WTC11 (cell line): ENCODE results near the gene PRDM2. TPM values are rescaled to one million over a fixed set of nuclear protein-coding genes. Genes with fewer than 3 reads are reported as not detected.

Experiments
- ATAC-seq: fragments of 200-7000 bp; cut with Tn5 transposase; 2 replicates; pipeline ENCODE4 v1.10.0; 2021; ENCODE audit warnings: mild to moderate bottlenecking, moderate library complexity
- CTCF ChIA-PET: fragments of 300-600 bp; sonication (Branson Sonifier 250); formaldehyde crosslinking; loops from one replicate; lab custom pipeline; 2021; ENCODE audit warnings: antibody characterized with exemption; lab: Charles Lee
- POLR2A ChIA-PET: fragments of 350-600 bp; sonication (Branson Sonifier 250); formaldehyde crosslinking; loops from one replicate; lab custom pipeline; 2021; ENCODE audit warnings: antibody characterized with exemption; lab: Charles Lee
- DNase-seq: peaks from one replicate; pipeline ENCODE4 v3.0.0; 2021; ENCODE audit warnings: low spot score
- H3K27ac Mint-ChIP-seq: 2 replicates; pipeline ENCODE4 v1.8.0; 2021; ENCODE audit warnings: mixed read lengths
- H3K27me3 Mint-ChIP-seq: 2 replicates; pipeline ENCODE4 v1.8.0; 2021; ENCODE audit warnings: low read depth, mild to moderate bottlenecking, moderate library complexity, mixed read lengths
- H3K36me3 Mint-ChIP-seq: 2 replicates; pipeline ENCODE4 v1.8.0; 2021; ENCODE audit warnings: mixed read lengths
- H3K4me1 Mint-ChIP-seq: 2 replicates; pipeline ENCODE4 v1.8.0; 2022; ENCODE audit warnings: mixed read lengths
- H3K4me3 Mint-ChIP-seq: 2 replicates; pipeline ENCODE4 v1.8.0; 2021; ENCODE audit warnings: mild to moderate bottlenecking, moderate library complexity, mixed read lengths
- H3K9me3 Mint-ChIP-seq: 2 replicates; pipeline ENCODE4 v1.8.0; 2021; ENCODE audit warnings: mixed read lengths
- ESRRA ChIP-seq: sonication (generic); formaldehyde crosslinking; IDR thresholded peaks from 2 replicates; pipeline ENCODE4 v1.8.1; 2022; ENCODE audit warnings: mild to moderate bottlenecking, missing genetic modification reagents, borderline replicate concordance
- FOXJ3 ChIP-seq: sonication (generic); formaldehyde crosslinking; IDR thresholded peaks from 2 replicates; pipeline ENCODE4 v1.9.0; 2021; ENCODE audit warnings: missing genetic modification reagents, mild to moderate bottlenecking, borderline replicate concordance
- JAZF1 ChIP-seq: fragments of 250-450 bp; sonication (Bioruptor Pico); IDR thresholded peaks from 2 replicates; pipeline ENCODE4 v1.9.0; 2021; ENCODE audit warnings: moderate library complexity, mild to moderate bottlenecking, inconsistent platforms
- NR1H2 ChIP-seq: sonication (generic); formaldehyde crosslinking; IDR thresholded peaks from 2 replicates; pipeline ENCODE4 v1.9.0; 2021; ENCODE audit warnings: mild to moderate bottlenecking, moderate library complexity, missing genetic modification reagents
- RORB ChIP-seq: fragments of 250-450 bp; sonication (Bioruptor Pico); IDR thresholded peaks from 2 replicates; pipeline ENCODE4 v1.9.0; 2021; ENCODE audit warnings: mild to moderate bottlenecking
- SOX15 ChIP-seq: fragments of 250-450 bp; sonication (Bioruptor Pico); IDR thresholded peaks from 2 replicates; pipeline ENCODE4 v1.9.0; 2021; ENCODE audit warnings: mild to moderate bottlenecking
- TEAD1 ChIP-seq: sonication (generic); formaldehyde crosslinking; IDR thresholded peaks from 2 replicates; pipeline ENCODE4 v1.8.0; 2022; ENCODE audit warnings: mild to moderate bottlenecking, missing genetic modification reagents
- TEAD4 ChIP-seq: sonication (generic); formaldehyde crosslinking; IDR thresholded peaks from 2 replicates; pipeline ENCODE4 v1.8.0; 2022; ENCODE audit warnings: mild to moderate bottlenecking, missing genetic modification reagents
- ZNF121 ChIP-seq: sonication (generic); formaldehyde crosslinking; IDR thresholded peaks from 2 replicates; pipeline ENCODE4 v1.8.0; 2023; ENCODE audit warnings: missing genetic modification reagents
- ZNF263 ChIP-seq: sonication (generic); formaldehyde crosslinking; IDR thresholded peaks from 2 replicates; pipeline ENCODE4 v1.8.1; 2022; ENCODE audit warnings: low read depth, mild to moderate bottlenecking, moderate library complexity, missing genetic modification reagents
- ZNF423 ChIP-seq: fragments of 250-450 bp; sonication (Bioruptor Pico); IDR thresholded peaks from 2 replicates; pipeline ENCODE4 v2.1.2; 2022; ENCODE audit warnings: mild to moderate bottlenecking, moderate library complexity
- total RNA-seq: library from RNA; stranded (reverse); gene quantifications from 3 replicates; pipeline ENCODE4 v1.2.3, GENCODE V29; 2021
- TF ChIP-seq, protein P1 (sequence below): sonication (generic); formaldehyde crosslinking; IDR thresholded peaks from 2 replicates; pipeline ENCODE4 v1.8.1; 2022; ENCODE audit warnings: low read depth, mild to moderate bottlenecking, moderate library complexity, missing genetic modification reagents, borderline replicate concordance
- TF ChIP-seq, protein P2 (sequence below): sonication (generic); formaldehyde crosslinking; IDR thresholded peaks from 2 replicates; pipeline ENCODE4 v1.8.1; 2022; ENCODE audit warnings: mild to moderate bottlenecking, missing genetic modification reagents, moderate library complexity, borderline replicate concordance
- TF ChIP-seq, protein P3 (sequence below): fragments of 250-450 bp; sonication (Bioruptor Pico); conservative IDR thresholded peaks from 2 replicates; pipeline ENCODE4 v1.9.0; 2021; ENCODE audit warnings: mild to moderate bottlenecking

PRDM2 gene
- total RNA-seq, 1 experiment from 2014 or later = 25.0 TPM

DNA sequence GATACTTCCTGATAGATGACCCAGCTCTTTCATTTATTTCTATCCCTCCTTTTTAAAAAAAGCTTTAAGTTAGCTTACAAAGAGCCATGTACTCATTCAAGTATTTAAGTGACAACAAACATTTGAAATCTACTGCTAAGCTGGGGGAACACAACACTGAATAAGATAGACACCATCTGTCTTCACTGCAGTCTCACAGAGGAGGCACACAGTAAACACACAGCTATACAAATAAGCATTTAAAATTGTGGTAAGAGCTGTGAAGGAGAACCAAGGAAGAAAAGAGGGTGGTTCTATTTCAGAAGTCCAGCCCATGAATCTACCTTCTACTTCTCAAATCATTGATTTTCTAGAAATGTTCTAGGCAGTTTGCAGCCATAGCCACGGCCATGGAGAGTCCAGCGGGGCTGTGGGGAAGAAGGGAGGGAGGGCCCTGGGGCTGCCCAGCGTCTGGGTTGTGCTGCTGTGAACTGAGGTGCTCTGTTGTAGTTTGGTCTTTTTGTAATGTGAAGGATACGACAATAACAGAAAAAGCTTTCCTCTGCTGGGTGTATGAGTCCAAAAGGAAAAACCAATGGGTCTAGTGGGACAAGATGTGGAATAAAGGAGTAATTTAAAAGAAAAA, 28.2 kb downstream of the PRDM2 start:
- POLR2A ChIA-PET = no interaction called here
- H3K4me1 Mint-ChIP-seq = peaks cover 15% of the 10 kb centered on the region
- no peak overlapping the region for H3K27ac Mint-ChIP-seq
- CTCF ChIA-PET = interaction anchor here (1.6 kb wide), 1 partner anchor 100 kb away, joined by 3 read pairs; no protein-coding TSS in a partner anchor
- no peak for DNase-seq
- peaks cover 53% of the 10 kb centered on the region for H3K27me3 Mint-ChIP-seq
- ATAC-seq = no peak
- no peak overlapping the region for H3K4me3 Mint-ChIP-seq
- TF ChIP-seq SOX15 (CRISPR knock-in tag) = no peak
- TF ChIP-seq RORB = no peak
- no peak for TF ChIP-seq JAZF1 (CRISPR knock-in tag)
- no peaks in the 10 kb centered on the region for H3K36me3 Mint-ChIP-seq
- H3K9me3 Mint-ChIP-seq = no peaks in the 10 kb centered on the region

DNA sequence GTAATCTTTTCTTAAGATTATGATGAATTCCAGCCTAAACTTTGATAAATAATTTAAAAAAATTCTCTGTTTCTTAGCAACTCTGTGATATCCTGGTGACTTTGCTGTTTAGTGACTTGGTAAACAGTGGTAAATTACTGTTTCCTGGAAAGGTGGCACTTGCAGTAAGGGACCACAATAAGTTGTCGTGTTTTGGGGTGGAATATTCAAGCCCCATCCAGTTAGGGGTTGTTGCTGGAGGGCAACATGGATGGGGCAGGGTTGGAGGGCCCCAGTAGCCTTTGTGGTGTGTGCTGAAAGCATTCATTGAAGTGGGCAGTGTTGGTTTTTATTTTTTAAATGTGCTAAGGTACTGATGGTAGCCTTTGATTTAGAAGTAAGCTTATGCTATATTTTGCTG, 30.3 kb downstream of the PRDM2 start:
- H3K4me1 Mint-ChIP-seq = 0 out of 2 replicates have a peak, but pooled peaks cover 2% of the 10 kb centered on the region
- no peak for ATAC-seq
- CTCF ChIA-PET = no interaction called here

DNA sequence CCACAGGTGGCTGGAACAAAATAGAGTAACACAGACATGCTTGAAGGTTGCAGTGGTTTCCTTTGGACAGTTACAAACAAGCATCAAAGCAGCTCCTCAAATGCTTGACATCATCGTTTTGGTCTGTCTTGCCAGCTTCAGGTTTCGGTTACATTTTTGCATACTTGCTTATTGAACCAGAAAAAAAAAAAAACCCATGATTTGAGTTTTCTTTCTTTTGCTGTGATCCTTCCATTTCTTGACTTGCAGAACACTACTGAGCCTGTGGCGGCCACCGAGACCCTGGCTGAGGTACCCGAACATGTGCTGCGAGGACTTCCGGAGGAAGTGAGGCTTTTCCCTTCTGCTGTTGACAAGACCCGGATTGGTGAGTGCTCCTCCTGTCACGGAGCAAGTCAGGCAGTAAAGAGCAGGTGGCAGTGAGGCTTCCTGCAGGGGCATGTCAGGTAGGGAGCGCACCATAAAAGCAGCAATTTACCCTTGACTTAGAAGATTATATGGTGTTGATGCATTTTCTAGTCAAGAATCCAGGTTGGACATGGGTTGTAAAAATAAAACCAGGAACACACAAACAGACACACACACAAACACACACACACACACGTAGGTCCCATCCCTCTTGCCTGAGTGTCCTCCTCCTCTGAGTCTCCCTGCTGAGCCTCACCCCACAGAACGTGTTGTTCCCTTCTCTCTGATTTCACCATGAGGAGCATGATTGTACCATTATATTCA, 30.9 kb downstream of the PRDM2 start:
- POLR2A ChIA-PET = interaction anchor here (0.7 kb wide), 1 partner anchor 194 kb away, joined by 3 read pairs; no protein-coding TSS in a partner anchor
- CTCF ChIA-PET = no interaction called here
- H3K4me3 Mint-ChIP-seq = no peak overlapping the region
- 0 out of 2 replicates have a peak, but pooled peaks cover 2% of the 10 kb centered on the region for H3K4me1 Mint-ChIP-seq
- ATAC-seq = no peak; the same call in 1 of the 2 replicates
- TF ChIP-seq TEAD4 (no peak), FOXJ3 (CRISPR knock-in tag) (no peak), ZNF121 (CRISPR knock-in tag) (no peak), TEAD1 (CRISPR knock-in tag) (no peak), ESRRA (no peak)
- TF ChIP-seq, protein P1, sequence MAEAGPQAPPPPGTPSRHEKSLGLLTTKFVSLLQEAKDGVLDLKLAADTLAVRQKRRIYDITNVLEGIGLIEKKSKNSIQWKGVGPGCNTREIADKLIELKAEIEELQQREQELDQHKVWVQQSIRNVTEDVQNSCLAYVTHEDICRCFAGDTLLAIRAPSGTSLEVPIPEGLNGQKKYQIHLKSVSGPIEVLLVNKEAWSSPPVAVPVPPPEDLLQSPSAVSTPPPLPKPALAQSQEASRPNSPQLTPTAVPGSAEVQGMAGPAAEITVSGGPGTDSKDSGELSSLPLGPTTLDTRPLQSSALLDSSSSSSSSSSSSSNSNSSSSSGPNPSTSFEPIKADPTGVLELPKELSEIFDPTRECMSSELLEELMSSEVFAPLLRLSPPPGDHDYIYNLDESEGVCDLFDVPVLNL = no peak
- TF ChIP-seq, protein P2, sequence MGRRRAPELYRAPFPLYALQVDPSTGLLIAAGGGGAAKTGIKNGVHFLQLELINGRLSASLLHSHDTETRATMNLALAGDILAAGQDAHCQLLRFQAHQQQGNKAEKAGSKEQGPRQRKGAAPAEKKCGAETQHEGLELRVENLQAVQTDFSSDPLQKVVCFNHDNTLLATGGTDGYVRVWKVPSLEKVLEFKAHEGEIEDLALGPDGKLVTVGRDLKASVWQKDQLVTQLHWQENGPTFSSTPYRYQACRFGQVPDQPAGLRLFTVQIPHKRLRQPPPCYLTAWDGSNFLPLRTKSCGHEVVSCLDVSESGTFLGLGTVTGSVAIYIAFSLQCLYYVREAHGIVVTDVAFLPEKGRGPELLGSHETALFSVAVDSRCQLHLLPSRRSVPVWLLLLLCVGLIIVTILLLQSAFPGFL (CRISPR knock-in tag) = no peak
- TF ChIP-seq, protein P3, sequence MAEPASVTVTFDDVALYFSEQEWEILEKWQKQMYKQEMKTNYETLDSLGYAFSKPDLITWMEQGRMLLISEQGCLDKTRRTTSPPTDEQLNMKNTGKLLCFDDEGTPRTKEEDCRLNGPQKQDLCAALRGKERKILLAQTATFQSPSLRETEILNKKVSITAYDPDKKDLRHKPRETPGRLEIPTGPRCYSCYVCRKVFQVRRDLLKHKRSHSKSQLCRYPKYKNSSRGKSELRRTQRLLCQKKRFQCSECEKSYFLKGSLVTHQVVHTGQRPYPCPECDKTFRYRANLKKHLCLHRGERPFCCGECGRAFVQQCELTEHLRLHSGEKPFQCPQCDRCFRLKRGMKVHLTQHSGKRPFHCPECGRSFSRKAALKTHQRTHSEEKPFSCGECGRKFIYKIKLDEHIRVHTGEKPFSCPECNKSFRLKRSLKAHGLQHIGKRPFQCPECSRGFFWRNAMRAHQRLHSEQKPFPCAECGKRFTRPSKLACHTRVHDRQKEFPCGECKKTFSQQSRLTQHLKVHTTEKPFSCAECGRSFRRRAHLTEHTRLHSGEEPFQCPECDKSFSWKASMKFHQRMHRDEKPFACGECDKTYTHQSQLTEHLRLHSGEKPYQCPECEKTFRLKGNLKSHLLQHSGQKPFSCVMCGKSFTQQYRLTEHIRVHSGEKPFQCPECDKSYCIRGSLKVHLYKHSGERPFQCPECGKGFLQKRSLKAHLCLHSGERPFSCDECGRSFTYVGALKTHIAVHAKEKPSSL (CRISPR knock-in tag) = no peak
- TF ChIP-seq, all 79 proteins: peak for 0
- Mint-ChIP-seq H3K27me3 (peaks cover 26% of the 10 kb centered on the region), H3K9me3 (no peaks in the 10 kb centered on the region), H3K27ac (no peak overlapping the region), H3K36me3 (no peaks in the 10 kb centered on the region)
- no peak for DNase-seq

More for the DNA sequence above, 30.3 kb downstream of the PRDM2 start:
- H3K27ac Mint-ChIP-seq = no peak overlapping the region
- H3K36me3 Mint-ChIP-seq = no peaks in the 10 kb centered on the region
- POLR2A ChIA-PET = interaction anchor here (0.7 kb wide), 1 partner anchor 195 kb away, joined by 3 read pairs; no protein-coding TSS in a partner anchor
- no peak overlapping the region for H3K4me3 Mint-ChIP-seq
- no peak for TF ChIP-seq ZNF423
- TF ChIP-seq NR1H2 (CRISPR knock-in tag) = no peak
- TF ChIP-seq TEAD4 = no peak
- H3K27me3 Mint-ChIP-seq = peaks cover 32% of the 10 kb centered on the region
- DNase-seq = no peak
- H3K9me3 Mint-ChIP-seq = no peaks in the 10 kb centered on the region

DNA sequence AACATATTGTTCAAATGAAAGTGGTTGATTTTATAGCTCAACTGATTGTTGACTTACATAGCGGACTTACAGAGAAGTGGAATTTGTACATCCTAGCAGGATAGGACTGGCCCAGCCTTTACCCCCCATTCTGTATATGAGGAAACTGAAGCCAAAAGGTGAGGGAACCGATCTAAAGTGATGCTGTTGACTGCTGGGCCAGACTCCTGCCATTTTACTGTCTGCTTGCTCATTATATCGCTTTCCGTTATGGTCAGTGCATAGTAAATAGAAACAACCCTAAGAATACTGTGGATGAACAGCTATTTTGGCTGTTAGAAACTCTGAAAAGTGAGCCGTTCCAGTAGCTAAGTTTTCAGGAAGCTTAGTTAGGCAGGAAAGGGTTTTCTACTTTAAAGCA, 31.9 kb downstream of the PRDM2 start:
- ATAC-seq = no peak
- Mint-ChIP-seq H3K27ac (no peak overlapping the region), H3K27me3 (peaks cover 16% of the 10 kb centered on the region), H3K4me1 (0 out of 2 replicates have a peak, but pooled peaks cover 2% of the 10 kb centered on the region), H3K4me3 (no peak overlapping the region), H3K36me3 (no peaks in the 10 kb centered on the region), H3K9me3 (no peaks in the 10 kb centered on the region)
- TF ChIP-seq ZNF263 (CRISPR knock-in tag) = no peak
- DNase-seq = no peak
- CTCF ChIA-PET = no interaction called here
- POLR2A ChIA-PET = no interaction called here
